ENCODE data around the gene MAML3.

DNA sequence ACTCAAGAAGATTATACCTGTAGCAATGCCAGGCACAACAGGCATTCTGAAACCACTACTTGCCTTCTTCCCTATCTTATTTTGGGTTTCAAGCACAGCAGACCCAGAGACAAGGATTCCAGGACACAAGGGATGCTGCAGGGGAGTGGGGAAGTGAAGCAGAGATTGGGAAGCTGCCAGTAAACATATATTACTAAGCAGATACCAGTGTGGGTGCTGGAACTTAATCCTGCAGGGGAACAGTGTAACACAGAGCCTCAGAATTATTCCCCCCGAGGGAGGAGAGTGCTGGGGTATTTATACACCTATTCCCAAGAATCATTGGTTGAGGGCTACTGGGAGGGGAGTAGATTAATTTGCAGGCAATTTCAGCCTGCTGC lies 33.3 kb upstream of the MAML3 start:
- TF ChIP-seq SP1 (IDR thresholded peaks at IDR 0.05) (no peak), SUZ12 (IDR thresholded peaks at IDR 0.05) (no peak)
